Measurements from ENCODE around the gene CD8A.
"Not testable (repeated sequence)": the region's sequence is repeated elsewhere in the genome, so short reads cannot be mapped to it uniquely, and the experiment has no call there.

CD8A gene

DNA sequence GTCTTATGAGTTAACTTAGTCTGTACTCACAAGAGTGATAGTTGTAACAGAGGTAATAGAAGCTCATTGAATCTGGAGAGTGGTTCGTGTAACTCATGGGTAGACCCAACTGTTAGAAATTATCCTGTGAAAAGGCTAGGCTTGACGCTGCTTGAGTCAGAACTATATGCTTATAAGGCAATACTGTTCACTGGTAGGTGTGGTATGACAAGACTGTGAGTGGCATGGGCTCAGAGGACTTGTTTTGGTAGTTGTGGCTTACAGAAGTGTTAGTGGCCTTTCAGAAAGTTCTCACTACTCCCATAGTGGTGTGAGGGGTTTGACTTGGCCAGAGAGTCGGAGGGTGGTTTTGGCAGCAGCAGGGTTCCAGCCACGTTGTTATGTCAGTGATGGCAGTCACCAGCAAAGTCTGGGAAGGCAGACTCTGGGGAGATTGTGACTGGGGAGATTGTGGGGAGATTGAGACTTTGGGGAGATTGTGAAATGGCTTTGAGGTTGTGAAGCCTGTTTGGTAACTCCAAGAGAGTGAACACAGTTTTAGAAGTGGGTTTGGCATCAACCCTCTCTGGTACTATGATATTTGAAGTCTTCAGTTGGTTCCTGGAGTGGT lies 48.7 kb downstream of the CD8A start:
- in situ Hi-C loops (cut with MboI; ENCODE audit: low sequenced_read_pairs), result not testable (repeated sequence)

DNA sequence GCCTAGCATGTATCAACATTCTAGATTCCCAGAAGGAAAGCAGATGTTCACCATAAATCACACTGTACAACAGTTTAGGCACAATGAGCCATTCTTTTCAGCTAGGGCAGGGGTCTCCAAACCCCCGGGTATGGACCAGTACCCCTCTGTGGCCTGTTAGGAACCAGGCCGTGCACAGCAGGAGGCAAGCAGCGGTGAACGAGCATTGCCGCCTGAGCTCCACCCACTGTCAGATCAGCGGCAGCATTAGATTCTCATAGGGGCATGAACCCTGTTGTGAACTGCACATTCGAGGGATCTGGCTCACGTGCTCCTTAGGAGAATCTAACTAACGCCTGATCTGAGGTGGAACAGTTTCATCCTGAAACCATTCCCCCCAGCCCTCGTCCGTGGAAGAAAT lies 50.8 kb downstream of the CD8A start:
- in situ Hi-C loops (cut with MboI; ENCODE audit: low sequenced_read_pairs), result not testable (repeated sequence)

GRCh38 chr2:86739485-86739884 lies 51.2 kb downstream of the CD8A start:
- in situ Hi-C loops (cut with MboI; ENCODE audit: low sequenced_read_pairs), result not testable (repeated sequence)

DNA sequence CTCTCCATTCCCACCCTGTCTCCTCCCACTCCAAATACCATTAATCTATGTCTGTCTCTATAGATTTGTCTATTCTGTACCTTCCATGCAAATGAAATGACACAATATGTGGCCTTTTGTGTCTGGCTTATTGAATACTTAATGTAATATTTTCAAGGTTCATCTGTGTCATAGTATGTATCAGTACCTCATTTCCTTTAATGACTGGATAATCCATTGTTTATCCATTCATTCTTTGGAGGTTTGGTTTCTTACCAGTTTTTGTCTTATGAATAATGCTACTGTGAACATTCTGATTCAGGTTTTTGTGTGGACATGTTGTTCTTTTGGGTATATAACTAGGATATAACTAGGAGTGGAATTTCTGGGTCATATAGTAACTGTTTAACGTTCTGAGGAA lies 55.8 kb downstream of the CD8A start:
- in situ Hi-C loops (cut with MboI; ENCODE audit: low sequenced_read_pairs), result not testable (repeated sequence)

All from HL-60/S4 treated with phorbol 12-myristate 13-acetate at 8.2 ng/mL for 4 days and 3 days (cell line).